GM10248 (cell line): ENCODE results near the gene PATJ.
"Not testable (repeated sequence)": the region's sequence is repeated elsewhere in the genome, so short reads cannot be mapped to it uniquely, and the experiment has no call there.

Source experiments
- CTCF ChIA-PET: fragments of 300-600 bp; sonication (Branson Sonifier 250); formaldehyde crosslinking; extraction: SDS; loops from one replicate; lab custom pipeline; 2021; ENCODE audit warnings: antibody characterized with exemption; lab: Yijun Ruan, JAX
- POLR2A ChIA-PET: fragments of 350-650 bp; sonication (Branson Sonifier 250); formaldehyde crosslinking; extraction: SDS; loops from one replicate; lab custom pipeline; 2020; ENCODE audit warnings: antibody characterized with exemption; lab: Yijun Ruan, JAX
- DNase-seq: peaks from one replicate; pipeline ENCODE4 v3.0.0; 2012; ENCODE audit errors: extremely low spot score
- TF ChIP-seq, protein P1 (sequence below): IDR thresholded peaks from 2 replicates; pipeline ENCODE4 v1.5.1; 2012; ENCODE audit warnings: mild to moderate bottlenecking, low read depth; ENCODE audit errors: extremely low read depth, missing control alignments, control extremely low read depth

The PATJ gene

DNA sequence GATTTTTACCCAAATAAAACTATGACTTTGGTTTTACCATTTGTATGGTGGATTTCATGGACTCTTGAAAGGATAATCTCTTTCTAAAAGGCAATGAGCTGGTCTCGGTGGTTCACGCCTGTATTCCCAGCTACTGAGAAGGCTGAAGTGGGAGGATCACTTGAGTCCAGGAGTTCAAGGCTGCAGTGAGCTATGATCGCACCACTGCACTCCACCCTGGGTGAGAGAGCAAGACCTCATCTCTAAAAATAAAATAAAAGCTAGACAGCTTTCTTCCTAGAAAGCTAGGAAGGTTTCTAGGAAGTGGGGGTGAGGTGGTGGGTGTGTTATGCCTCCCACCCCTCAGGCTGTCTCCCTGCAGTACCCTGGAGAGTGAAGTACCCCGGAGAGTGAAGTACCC is 398.4 kb downstream of the PATJ start:
- TF ChIP-seq, protein P1, sequence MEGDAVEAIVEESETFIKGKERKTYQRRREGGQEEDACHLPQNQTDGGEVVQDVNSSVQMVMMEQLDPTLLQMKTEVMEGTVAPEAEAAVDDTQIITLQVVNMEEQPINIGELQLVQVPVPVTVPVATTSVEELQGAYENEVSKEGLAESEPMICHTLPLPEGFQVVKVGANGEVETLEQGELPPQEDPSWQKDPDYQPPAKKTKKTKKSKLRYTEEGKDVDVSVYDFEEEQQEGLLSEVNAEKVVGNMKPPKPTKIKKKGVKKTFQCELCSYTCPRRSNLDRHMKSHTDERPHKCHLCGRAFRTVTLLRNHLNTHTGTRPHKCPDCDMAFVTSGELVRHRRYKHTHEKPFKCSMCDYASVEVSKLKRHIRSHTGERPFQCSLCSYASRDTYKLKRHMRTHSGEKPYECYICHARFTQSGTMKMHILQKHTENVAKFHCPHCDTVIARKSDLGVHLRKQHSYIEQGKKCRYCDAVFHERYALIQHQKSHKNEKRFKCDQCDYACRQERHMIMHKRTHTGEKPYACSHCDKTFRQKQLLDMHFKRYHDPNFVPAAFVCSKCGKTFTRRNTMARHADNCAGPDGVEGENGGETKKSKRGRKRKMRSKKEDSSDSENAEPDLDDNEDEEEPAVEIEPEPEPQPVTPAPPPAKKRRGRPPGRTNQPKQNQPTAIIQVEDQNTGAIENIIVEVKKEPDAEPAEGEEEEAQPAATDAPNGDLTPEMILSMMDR, result no peak
- CTCF ChIA-PET, result interaction anchor here (1.2 to 2.4 kb wide), 2 partner anchors 10 to 19 kb away, joined by 3 to 13 read pairs; no protein-coding TSS in a partner anchor
- POLR2A ChIA-PET, result no interaction called here
- no peak for DNase-seq

GRCh38 chr1:62142496-62142895 is 400.2 kb downstream of the PATJ start:
- POLR2A ChIA-PET, result no interaction called here
- CTCF ChIA-PET, result interaction anchor here (3.0 to 4.0 kb wide), 3 partner anchors 10 to 32 kb away, joined by 13 to 37 read pairs (median 20); no protein-coding TSS in a partner anchor

DNA sequence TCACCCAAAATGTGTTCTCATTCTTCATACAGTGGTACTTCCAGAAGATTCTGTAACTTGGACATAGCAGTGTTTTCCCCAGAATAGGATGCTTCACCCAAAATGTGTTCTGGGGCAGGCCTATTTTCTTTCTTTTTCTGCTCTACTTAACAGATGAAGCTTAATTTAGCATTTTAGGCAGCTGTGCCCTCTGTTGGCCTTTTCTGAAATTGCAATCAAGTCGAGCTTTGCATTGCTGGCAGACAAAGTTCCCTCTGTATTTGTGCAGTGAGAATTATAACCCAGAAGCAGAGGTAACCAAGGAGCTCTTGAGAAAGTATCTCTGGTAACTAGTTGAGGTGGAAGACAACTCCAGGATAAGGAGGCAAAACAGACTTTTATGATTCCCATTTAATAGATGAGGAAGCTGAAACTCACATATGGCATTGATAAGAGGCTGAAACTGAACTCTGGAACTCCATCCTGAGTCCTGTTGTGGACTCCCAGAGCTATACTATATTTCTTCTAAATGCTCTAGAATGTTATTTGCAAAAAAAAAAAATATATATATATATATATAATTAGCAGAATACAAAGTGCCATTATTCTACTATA is 402.1 kb downstream of the PATJ start:
- TF ChIP-seq, protein P1, result peak; percentile 78
- ChIA-PET CTCF (interaction anchor here (0.7 to 4.0 kb wide), 24 partner anchors 8 to 755 kb away, joined by 3 to 37 read pairs (median 4); no protein-coding TSS in a partner anchor), POLR2A (no interaction called here)
- DNase-seq, result peak; percentile 45

More at GRCh38 chr1:62142496-62142895, 400.2 kb downstream of the PATJ start:
- TF ChIP-seq, protein P1, result no peak
- DNase-seq, result no peak

DNA sequence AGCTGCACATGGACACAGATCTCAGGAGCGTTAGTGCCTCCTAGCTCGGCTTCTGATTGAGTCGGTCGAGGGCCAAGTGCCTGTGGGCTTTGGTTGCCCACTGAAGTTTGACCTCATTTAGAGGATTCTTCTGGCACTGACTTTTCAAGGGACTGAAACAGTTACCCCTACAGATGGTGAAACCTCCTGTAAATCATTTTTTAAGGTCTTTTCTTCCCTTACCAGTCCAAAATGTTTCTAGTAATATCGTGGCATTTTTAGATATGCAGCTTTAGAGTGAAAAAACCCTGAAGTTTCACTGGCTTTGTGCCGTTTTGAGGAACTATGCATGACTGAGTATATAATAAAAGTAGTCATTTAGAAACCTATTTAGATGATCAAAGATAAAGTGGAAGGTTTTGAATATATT is 417.7 kb downstream of the PATJ start:
- POLR2A ChIA-PET, result no interaction called here
- DNase-seq, result no peak
- TF ChIP-seq, protein P1, result no peak
- CTCF ChIA-PET, result interaction anchor here (1.0 to 2.0 kb wide), 4 partner anchors 8 to 29 kb away, joined by 3 to 15 read pairs (median 4); no protein-coding TSS in a partner anchor

DNA sequence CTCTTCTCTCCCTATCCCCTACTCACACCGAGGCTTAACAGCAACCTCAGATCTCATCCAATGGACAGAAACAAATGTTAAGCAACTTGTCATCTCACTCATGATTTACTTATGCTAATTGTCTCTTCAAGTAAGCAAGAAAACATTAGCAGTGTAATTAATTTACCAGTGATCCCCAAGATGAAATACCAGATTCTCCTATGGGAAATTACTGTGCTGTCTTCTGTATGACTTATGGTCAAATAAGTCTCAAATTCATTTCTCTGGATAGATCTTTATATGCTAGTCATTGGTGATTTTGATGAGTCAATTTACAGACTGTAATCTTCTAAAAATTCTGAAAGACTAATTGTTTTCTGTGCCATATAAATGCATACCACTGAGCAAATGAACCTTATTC is 419.4 kb downstream of the PATJ start:
- no peak for DNase-seq
- TF ChIP-seq, protein P1, result no peak
- ChIA-PET CTCF (no interaction called here), POLR2A (no interaction called here)

DNA sequence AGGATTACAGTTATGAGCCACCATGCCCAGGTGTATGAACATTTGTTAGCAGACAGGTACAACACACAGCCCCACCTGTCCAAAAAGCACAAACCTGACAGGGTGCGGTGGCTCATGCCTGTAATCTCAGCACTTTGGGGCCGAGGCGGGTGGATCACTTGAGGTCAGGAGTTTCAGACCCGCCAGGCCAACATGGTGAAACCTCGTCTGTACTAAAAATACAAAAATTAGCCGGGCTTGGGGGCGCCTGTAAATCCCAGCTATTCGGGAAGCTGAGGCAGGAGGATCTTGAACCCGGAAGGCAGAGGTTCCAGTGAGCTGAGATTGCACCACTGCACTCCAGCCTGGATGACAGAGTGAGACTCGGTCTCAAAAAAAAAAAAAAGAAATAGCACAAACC is 428.1 kb downstream of the PATJ start:
- CTCF ChIA-PET, DNase-seq, POLR2A ChIA-PET: not testable (repeated sequence)

DNA sequence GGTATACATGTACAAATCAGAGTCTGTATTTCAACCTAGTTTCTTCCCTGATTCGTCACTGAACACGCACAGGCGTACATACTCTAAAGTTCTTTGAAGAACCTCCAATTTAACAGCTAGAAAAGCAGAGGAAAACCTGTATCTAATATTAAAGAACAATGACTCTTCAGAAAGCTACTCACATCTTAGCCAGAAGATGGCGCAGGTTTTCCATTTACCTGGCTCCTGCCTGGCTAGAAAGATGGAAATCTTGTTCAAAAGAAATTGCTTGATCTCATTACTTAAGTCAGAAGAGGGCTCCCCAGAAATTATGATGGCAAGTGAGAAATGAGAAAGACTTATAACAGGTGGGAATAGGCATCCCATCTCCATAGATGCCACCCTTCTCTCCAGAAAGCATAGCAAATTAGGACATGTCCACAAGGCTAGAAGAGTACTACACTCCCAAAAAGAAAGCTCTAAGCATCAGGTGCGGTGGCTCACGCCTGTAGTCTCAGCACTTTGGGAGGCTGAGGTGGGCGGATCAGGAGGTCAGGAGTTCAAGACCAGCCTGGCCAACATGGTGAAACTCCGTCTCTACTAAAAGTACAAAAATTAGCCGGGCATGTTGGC is 433.4 kb downstream of the PATJ start:
- POLR2A ChIA-PET, result no interaction called here
- TF ChIP-seq, protein P1, result peak; percentile 80
- peak; percentile 55 for DNase-seq
- CTCF ChIA-PET, result interaction anchor here (0.7 to 4.9 kb wide), 29 partner anchors 9 to 573 kb away, joined by 3 to 74 read pairs (median 4); partner anchors contain the start of gene KANK4
